PC-3 (cell line): ENCODE results near the gene FCRL5. TPM values are rescaled to one million over a fixed set of nuclear protein-coding genes. Genes with fewer than 3 reads are reported as not detected.

ENCODE experiments used
- ATAC-seq: fragments of 200-7000 bp; cut with Tn5 transposase; 2 replicates; pipeline ENCODE4 v1.9.1; 2020; ENCODE audit warnings: mild to moderate bottlenecking, moderate library complexity
- BruUV-seq: library from RNA; stranded (reverse); fragments of 400-500 nt; replicated peaks from 2 replicates; lab custom pipeline; 2021; lab: Mats Ljungman, UMichigan
- CTCF ChIA-PET: fragments of 300-600 bp; sonication (Branson Sonifier 250); formaldehyde crosslinking; loops from one replicate; lab custom pipeline; 2022; ENCODE audit warnings: antibody characterized with exemption; lab: Charles Lee
- POLR2A ChIA-PET: fragments of 300-600 bp; sonication (Branson Sonifier 250); formaldehyde crosslinking; loops from one replicate; lab custom pipeline; 2022; ENCODE audit warnings: antibody characterized with exemption; ENCODE audit not compliant: unreplicated experiment; lab: Charles Lee
- DNase-seq: peaks from one replicate; pipeline ENCODE4 v3.0.0-alpha.2; 2015
- H2AFZ ChIP-seq: fragments of 300-600 bp; sonication (generic); 2 replicates; pipeline ENCODE4 v1.6.0; 2016; ENCODE audit warnings: antibody characterized with exemption, low read length
- H3F3A ChIP-seq: fragments of 300-600 bp; sonication (generic); one replicate; pipeline ENCODE4 v1.6.0; 2017; ENCODE audit warnings: antibody characterized with exemption, low read length, control low read depth, mild to moderate bottlenecking; ENCODE audit not compliant: unreplicated experiment
- H3K27ac ChIP-seq: fragments of 300-600 bp; sonication (generic); 2 replicates; pipeline ENCODE4 v1.5.1; 2016; ENCODE audit warnings: mild to moderate bottlenecking, low read length
- H3K27me3 ChIP-seq: fragments of 300-600 bp; sonication (generic); 2 replicates; pipeline ENCODE4 v1.6.1; 2016; ENCODE audit warnings: low read length, mixed read lengths
- H3K36me3 ChIP-seq: fragments of 300-600 bp; sonication (generic); 2 replicates; pipeline ENCODE4 v1.6.1; 2016; ENCODE audit warnings: low read depth, mixed run types, low read length, mixed read lengths
- H3K4me1 ChIP-seq: fragments of 300-600 bp; sonication (generic); 2 replicates; pipeline ENCODE4 v1.5.1; 2016; ENCODE audit warnings: low read length; ENCODE audit not compliant: insufficient read depth
- H3K4me2 ChIP-seq: fragments of 300-600 bp; sonication (generic); 2 replicates; pipeline ENCODE4 v1.6.0; 2016; ENCODE audit warnings: low read length
- H3K4me3 ChIP-seq: fragments of 300-600 bp; sonication (generic); 2 replicates; pipeline ENCODE4 v1.5.1; 2016; ENCODE audit warnings: mild to moderate bottlenecking, low read length, mixed read lengths
- H3K79me2 ChIP-seq: fragments of 300-600 bp; sonication (generic); 2 replicates; pipeline ENCODE4 v1.6.1; 2017; ENCODE audit warnings: low read length, mixed read lengths
- H3K9ac ChIP-seq: fragments of 300-600 bp; sonication (generic); 2 replicates; pipeline ENCODE4 v1.6.0; 2016; ENCODE audit warnings: mild to moderate bottlenecking, low read length
- H3K9me2 ChIP-seq: fragments of 300-600 bp; sonication (generic); replicated peaks from 2 replicates; pipeline ENCODE4 v1.6.1; 2016; ENCODE audit warnings: mixed run types, low read length, mixed read lengths
- H3K9me3 ChIP-seq: fragments of 300-600 bp; sonication (generic); 2 replicates; pipeline ENCODE4 v1.6.1; 2016; ENCODE audit warnings: low read length, mixed read lengths
- H4K20me1 ChIP-seq: fragments of 300-600 bp; sonication (generic); 2 replicates; pipeline ENCODE4 v1.6.1; 2016; ENCODE audit warnings: low read length, mixed read lengths
- CTCF ChIP-seq: fragments of 300-600 bp; sonication (generic); conservative IDR thresholded peaks from 2 replicates; pipeline ENCODE4 v1.5.1; 2017; ENCODE audit warnings: antibody characterized with exemption, low read depth, mild to moderate bottlenecking, low read length
- EZH2 ChIP-seq: fragments of 300-600 bp; sonication (generic); IDR thresholded peaks from one replicate; pipeline ENCODE4 v1.6.1; 2017; ENCODE audit warnings: antibody characterized with exemption, mild to moderate bottlenecking, low read length; ENCODE audit not compliant: unreplicated experiment
- EZH2phosphoT487 ChIP-seq: fragments of 300-600 bp; sonication (generic); IDR thresholded peaks from 2 replicates; pipeline ENCODE4 v1.6.1; 2018; ENCODE audit warnings: mild to moderate bottlenecking, antibody characterized with exemption, low read length, borderline replicate concordance
- intact Hi-C: fragments of 100-400 bp; cut with micrococcal nuclease; formaldehyde crosslinking; loops from 2 replicates; pipeline ENCODE4 v1.9.0; 2023
- total RNA-seq: library from RNA; depleted of rRNA; stranded (reverse); fragments of >200 nt; gene quantifications from 2 replicates; pipeline ENCODE4 v1.2.3, GENCODE V29; 2014

FCRL5 gene
- total RNA-seq, 1 experiment from 2014 or later, result not detected

GRCh38 chr1:157584503-157584902, 32.2 kb upstream of the FCRL5 start:
- Histone ChIP-seq H3K4me1 (no peaks in the 10 kb centered on the region), H3K9ac (no peak overlapping the region), H2AFZ (no peak overlapping the region), H3K9me3 (no peaks in the 10 kb centered on the region), H4K20me1 (no peaks in the 10 kb centered on the region), H3K27me3 (peaks cover 56% of the 10 kb centered on the region), H3K79me2 (no peaks in the 10 kb centered on the region), H3K9me2 (no peaks in the 10 kb centered on the region), H3K4me2 (no peak overlapping the region), H3K27ac (no peak overlapping the region), H3F3A (no peaks in the 10 kb centered on the region), H3K4me3 (no peak overlapping the region), H3K36me3 (no peaks in the 10 kb centered on the region)
- BruUV-seq, result no TSS peak
- ChIA-PET CTCF (no interaction called here), POLR2A (no interaction called here)
- intact Hi-C loops, result no loop called here
- ATAC-seq (no peak), DNase-seq (no peak)
- TF ChIP-seq EZH2phosphoT487 (no peak), EZH2 (no peak)

- H3K79me2 ChIP-seq, result no peaks in the 10 kb centered on the region
- no peak overlapping the region for H3K27ac ChIP-seq
- POLR2A ChIA-PET, result no interaction called here
- H3K36me3 ChIP-seq, result no peaks in the 10 kb centered on the region
- TF ChIP-seq EZH2phosphoT487 (no peak), CTCF (no peak), EZH2 (no peak)
- peaks cover 53% of the 10 kb centered on the region for H3K27me3 ChIP-seq
- no peak for ATAC-seq
- H2AFZ ChIP-seq, result no peak overlapping the region
- H4K20me1 ChIP-seq, result no peaks in the 10 kb centered on the region
- no TSS peak for BruUV-seq
- no peaks in the 10 kb centered on the region for H3K9me2 ChIP-seq
- no peak overlapping the region for H3K4me3 ChIP-seq
- intact Hi-C loops, result loop anchor here (1.0 kb wide), 3 partner anchors 110 to 544 kb away; no protein-coding TSS in a partner anchor
- no peak for DNase-seq
- no peak overlapping the region for H3K4me2 ChIP-seq
- H3K9me3 ChIP-seq, result no peaks in the 10 kb centered on the region
- CTCF ChIA-PET, result interaction anchor here (0.6 to 1.8 kb wide), 6 partner anchors 23 to 544 kb away, joined by 3 to 19 read pairs (median 4); no protein-coding TSS in a partner anchor
- no peaks in the 10 kb centered on the region for H3K4me1 ChIP-seq
- no peaks in the 10 kb centered on the region for H3F3A ChIP-seq
- H3K9ac ChIP-seq, result no peak overlapping the region
Measured at GRCh38 chr1:157580828-157581210, 28.5 kb upstream of the FCRL5 start.

GRCh38 chr1:157580179-157580827, 28.0 kb upstream of the FCRL5 start:
- no peaks in the 10 kb centered on the region for H3K79me2 ChIP-seq
- no peaks in the 10 kb centered on the region for H3F3A ChIP-seq
- ChIA-PET POLR2A (no interaction called here), CTCF (interaction anchor here (0.7 to 1.8 kb wide), 6 partner anchors 24 to 545 kb away, joined by 3 to 19 read pairs (median 3); no protein-coding TSS in a partner anchor)
- no peaks in the 10 kb centered on the region for H3K9me2 ChIP-seq
- no peaks in the 10 kb centered on the region for H3K36me3 ChIP-seq
- peaks cover 58% of the 10 kb centered on the region for H3K27me3 ChIP-seq
- H3K9ac ChIP-seq, result no peak overlapping the region
- H3K4me3 ChIP-seq, result no peak overlapping the region
- DNase-seq (peak; percentile 90), ATAC-seq (peak; percentile 70)
- H3K4me2 ChIP-seq, result no peak overlapping the region
- no TSS peak for BruUV-seq
- H3K9me3 ChIP-seq, result no peaks in the 10 kb centered on the region
- H2AFZ ChIP-seq, result no peak overlapping the region
- intact Hi-C loops, result loop anchor here (1.0 kb wide), 3 partner anchors 111 to 545 kb away; no protein-coding TSS in a partner anchor
- no peaks in the 10 kb centered on the region for H3K4me1 ChIP-seq
- H3K27ac ChIP-seq, result no peak overlapping the region
- no peaks in the 10 kb centered on the region for H4K20me1 ChIP-seq
- TF ChIP-seq EZH2 (no peak), CTCF (peak; percentile 95)
